ENCODE measurements around the gene DNAJA2.

- TF ChIP-seq EP300 (IDR thresholded peaks at IDR 0.05; ENCODE audit: borderline replicate concordance) = no peak
- no peak for TF ChIP-seq REST (IDR thresholded peaks at IDR 0.05; ENCODE audit: low read depth)
- no peak for TF ChIP-seq RAD21 (IDR thresholded peaks at IDR 0.05; ENCODE audit: low read depth)
- no peak for TF ChIP-seq YY1 (IDR thresholded peaks at IDR 0.05; ENCODE audit: low read depth)
- no peak for TF ChIP-seq EGR1 (IDR thresholded peaks at IDR 0.05)
- TF ChIP-seq CEBPB (IDR thresholded peaks at IDR 0.05) = no peak
- TF ChIP-seq TAF1 (IDR thresholded peaks at IDR 0.05; ENCODE audit: low read depth) = no peak
- TF ChIP-seq TCF12 (IDR thresholded peaks at IDR 0.05; ENCODE audit: low read depth) = no peak
- TF ChIP-seq NFIC (IDR thresholded peaks at IDR 0.05) = no peak
- TF ChIP-seq FOXM1 (IDR thresholded peaks at IDR 0.05; ENCODE audit: borderline replicate concordance, low read depth) = no peak
Observed at GRCh38 chr16:46975165-46975564, 1.7 kb upstream of the DNAJA2 start.
